Adrenal gland (tissue), 5 donors: ENCODE results near the gene NBAS.

Experiments
- CTCF ChIP-seq, 6 experiments: fragments of 450-650 bp in 4 of 6; fragments of 200-600 bp in 2 of 6; sonication (generic) in 1 of 6; IDR thresholded peaks; 1 replicate in 5 of 6; 2 replicates in 1 of 6; pipeline versions ENCODE4 v1.5.1 to v1.8.0; 2016 to 2021; ENCODE audit warnings: antibody characterized with exemption in 6 of 6, mild to moderate bottlenecking in 2 of 6, moderate library complexity in 1 of 6
- POLR2A ChIP-seq, 2 donors: fragments of 450-650 bp; IDR thresholded peaks; one replicate each; pipeline ENCODE4 v1.6.1; 2017; ENCODE audit warnings: antibody characterized with exemption in 2 of 2, mild to moderate bottlenecking in 2 of 2, moderate library complexity in 1 of 2
- donor health status: DM: no; HTN: no; CAD: no.

GRCh38 chr2:15584316-15584715 is 23.2 kb upstream of the NBAS start:
- TF ChIP-seq CTCF (IDR thresholded peaks at IDR 0.05) (no peak), POLR2A (IDR thresholded peaks at IDR 0.05) (no peak)
